ENCODE measurements around the gene MYBPC1. TPM values are rescaled to one million over a fixed set of nuclear protein-coding genes. Genes with fewer than 3 reads are reported as not detected.

Gene MYBPC1
- total RNA-seq, 5 donors from 2014 or later (not counting 1 experiment from before 2014, with no cell fraction given) = not detected

DNA sequence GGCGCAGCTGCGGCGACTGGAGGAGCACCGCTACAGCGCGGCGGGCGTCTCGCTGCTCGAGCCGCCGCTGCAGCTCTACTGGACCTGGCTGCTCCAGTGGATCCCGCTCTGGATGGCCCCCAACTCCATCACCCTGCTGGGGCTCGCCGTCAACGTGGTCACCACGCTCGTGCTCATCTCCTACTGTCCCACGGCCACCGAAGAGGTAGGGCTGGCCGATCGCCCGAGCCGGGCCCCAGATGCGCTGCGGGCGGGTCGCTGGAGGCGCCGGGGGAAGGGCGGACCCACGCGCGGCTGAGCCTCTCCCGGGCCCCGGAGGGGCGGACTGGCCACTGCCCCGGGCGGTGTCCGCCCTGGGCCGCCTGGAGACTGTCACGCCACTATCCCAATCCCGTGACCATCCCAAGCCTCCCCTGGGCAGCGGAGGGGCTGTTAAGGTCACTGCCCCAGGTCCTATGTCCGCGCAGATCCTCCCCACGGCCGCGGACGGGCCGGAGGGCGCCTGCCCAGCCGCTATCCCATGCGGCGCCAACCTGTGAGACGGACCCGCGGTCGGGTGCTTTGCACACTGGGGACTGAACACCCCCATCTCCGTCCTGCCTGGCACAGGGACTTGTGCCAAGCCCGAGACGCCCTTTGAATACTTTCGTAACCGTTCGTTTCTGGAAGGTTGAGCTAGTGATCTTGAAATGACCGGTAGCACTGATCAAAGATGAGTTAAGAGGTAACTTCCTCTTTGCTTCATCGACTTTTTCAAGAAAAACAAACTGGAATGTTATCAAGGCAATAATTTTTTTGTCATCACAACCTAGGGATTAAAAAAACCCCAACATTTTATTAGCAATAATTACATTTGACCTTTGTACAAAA is 103.4 kb downstream of the MYBPC1 start:
- no peaks in the 10 kb centered on the region for H3K36me3 Mint-ChIP-seq
- peak overlapping the region; percentile 83 to 93 (median 89) for H3K4me3 Mint-ChIP-seq
- WGBS (ENCODE audit: insufficient coverage) = under 1% methylated on average over 59 of the region's 67 CpGs
- DNase-seq = peak in 13 of 35 experiments; percentile 1 to 44 (median 6)
- no peaks in the 10 kb centered on the region for H3K9me3 Mint-ChIP-seq
- peaks cover 3 to 13% of the 10 kb centered on the region in 2 experiments for H3K4me1 ChIP-seq (ENCODE audit: control insufficient read depth in 1 of 2, extremely low read depth in 1 of 2, insufficient read depth in 2 of 2, low read length in 2 of 2)
- no peaks in the 10 kb centered on the region for H3K36me3 ChIP-seq (ENCODE audit: control insufficient read depth in 2 of 2, extremely low read depth in 1 of 2, insufficient read depth in 1 of 2, low read length in 1 of 2)
- no peaks in the 10 kb centered on the region for H3K27me3 Mint-ChIP-seq
- POLR2A ChIA-PET = no interaction called here
- CTCF ChIA-PET = interaction anchor here in 1 of 2 donors (0.8 to 1.4 kb wide), 3 partner anchors 16 to 283 kb away, joined by 3 to 4 read pairs (median 3); partner anchors contain the start of gene GNPTAB
- no peak overlapping the region for H3K27ac ChIP-seq (ENCODE audit: low read length)
- H3K4me1 Mint-ChIP-seq = peaks cover 46 to 54% (median 52%) of the 10 kb centered on the region in 3 donors
- peak; percentile 20 to 39 (median 32) for ATAC-seq (replicated peaks in 1 of 4)
- no peaks in the 10 kb centered on the region for H3K9me3 ChIP-seq
- peak overlapping the region; percentile 65 to 84 for H3K4me3 ChIP-seq (ENCODE audit: control insufficient read depth in 1 of 2, extremely low read depth in 1 of 2, low read length in 1 of 2)
- peak overlapping the region; percentile 76 to 82 for H3K27ac Mint-ChIP-seq
- no peaks in the 10 kb centered on the region for H3K27me3 ChIP-seq (replicated peaks in 1 of 2; ENCODE audit: control insufficient read depth in 2 of 2, extremely low read depth in 1 of 2, insufficient read depth in 2 of 2, low read length in 1 of 2)

DNA sequence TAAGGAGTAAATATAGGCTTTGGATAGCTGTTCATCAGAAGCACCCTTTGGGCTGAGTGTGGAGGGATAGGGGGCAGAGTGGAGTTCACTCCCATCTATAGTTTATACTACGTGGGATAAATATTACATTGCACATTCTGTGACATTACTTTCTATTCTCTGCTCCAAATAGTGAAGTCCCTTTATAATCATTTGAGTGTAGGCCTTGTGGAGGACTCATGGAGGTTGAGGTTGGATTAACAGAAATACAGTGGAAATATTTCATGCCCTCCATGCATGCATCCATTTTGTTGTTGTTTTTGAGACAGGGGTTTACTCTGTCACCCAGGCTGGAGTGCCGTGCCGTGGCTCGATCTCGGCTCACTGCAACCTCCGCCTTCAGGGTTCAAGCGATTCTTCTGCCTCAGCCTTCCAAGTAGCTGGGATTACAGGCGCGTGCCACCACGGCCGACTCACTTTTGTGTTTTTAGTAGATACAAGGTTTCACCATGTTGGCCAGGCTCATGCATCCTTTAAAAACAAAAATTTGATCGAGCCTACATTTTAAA is 104.1 kb downstream of the MYBPC1 start:
- no peaks in the 10 kb centered on the region for H3K27me3 ChIP-seq (replicated peaks in 1 of 2; ENCODE audit: control insufficient read depth in 2 of 2, extremely low read depth in 1 of 2, insufficient read depth in 2 of 2, low read length in 1 of 2)
- Mint-ChIP-seq H3K9me3 (no peaks in the 10 kb centered on the region), H3K27ac (peak overlapping the region in 1 of 2 donors; percentile 82), H3K27me3 (no peaks in the 10 kb centered on the region), H3K4me1 (peaks cover 46 to 54% (median 52%) of the 10 kb centered on the region in 3 donors), H3K36me3 (no peaks in the 10 kb centered on the region), H3K4me3 (peak overlapping the region; percentile 83 to 93 (median 89))
- CTCF ChIA-PET = interaction anchor here (0.6 to 1.4 kb wide), 4 partner anchors 15 to 284 kb away, joined by 3 to 4 read pairs (median 3); partner anchors contain the start of gene GNPTAB (in 1 of the 2)
- ATAC-seq (replicated peaks in 1 of 4) (no peak), DNase-seq (peak in 1 of 35 experiments; percentile 20)
- H3K9me3 ChIP-seq = no peaks in the 10 kb centered on the region
- no peaks in the 10 kb centered on the region for H3K36me3 ChIP-seq (ENCODE audit: control insufficient read depth in 2 of 2, extremely low read depth in 1 of 2, insufficient read depth in 1 of 2, low read length in 1 of 2)
- no peak overlapping the region for H3K27ac ChIP-seq (ENCODE audit: low read length)
- no peak overlapping the region for H3K4me3 ChIP-seq (ENCODE audit: control insufficient read depth in 1 of 2, extremely low read depth in 1 of 2, low read length in 1 of 2)
- POLR2A ChIA-PET = no interaction called here
- WGBS (ENCODE audit: insufficient coverage) = 96% methylated on average over 6 of the region's 12 CpGs
- H3K4me1 ChIP-seq (ENCODE audit: control insufficient read depth in 1 of 2, extremely low read depth in 1 of 2, insufficient read depth in 2 of 2, low read length in 2 of 2) = peaks cover 3 to 13% of the 10 kb centered on the region in 2 experiments

DNA sequence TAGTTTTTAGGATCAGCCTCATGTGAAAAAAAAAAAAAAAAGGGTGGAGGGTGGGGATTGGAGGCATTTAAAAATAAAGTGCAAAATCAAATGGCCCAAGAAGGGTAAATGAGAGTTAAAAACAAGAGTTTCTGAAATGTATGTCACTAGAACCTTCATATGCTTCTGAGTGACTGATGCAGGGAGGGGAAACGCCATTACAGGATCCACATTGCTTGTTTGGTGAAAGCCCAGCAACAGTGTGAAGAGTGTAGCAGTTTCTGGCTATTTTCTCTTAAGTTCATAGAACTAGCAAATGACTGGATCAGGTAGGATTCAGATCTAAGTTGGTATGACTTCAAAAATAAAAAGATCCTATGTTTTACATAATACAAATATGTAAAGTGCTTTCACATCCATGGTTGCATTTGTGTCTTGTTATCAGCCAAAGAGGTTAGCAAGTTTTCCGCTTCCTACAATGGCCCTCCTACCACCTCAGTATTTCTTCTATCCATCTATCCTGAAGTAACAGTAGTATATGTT is 105.6 kb downstream of the MYBPC1 start:
- peaks cover 3 to 13% of the 10 kb centered on the region in 2 experiments for H3K4me1 ChIP-seq (ENCODE audit: control insufficient read depth in 1 of 2, extremely low read depth in 1 of 2, insufficient read depth in 2 of 2, low read length in 2 of 2)
- H3K4me3 ChIP-seq (ENCODE audit: control insufficient read depth in 1 of 2, extremely low read depth in 1 of 2, low read length in 1 of 2) = no peak overlapping the region
- ChIA-PET POLR2A (no interaction called here), CTCF (interaction anchor here in 1 of 2 donors (0.7 kb wide), 1 partner anchor 43 kb away, joined by 5 read pairs; no protein-coding TSS in a partner anchor)
- no peaks in the 10 kb centered on the region for H3K9me3 ChIP-seq
- peak in 1 of 35 experiments; percentile 6 for DNase-seq
- Mint-ChIP-seq H3K4me1 (peaks cover 45 to 54% (median 49%) of the 10 kb centered on the region in 3 donors), H3K27me3 (no peaks in the 10 kb centered on the region), H3K27ac (peak overlapping the region in 1 of 2 donors; percentile 56), H3K4me3 (no peak overlapping the region), H3K36me3 (no peaks in the 10 kb centered on the region), H3K9me3 (no peaks in the 10 kb centered on the region)
- no peak overlapping the region for H3K27ac ChIP-seq (ENCODE audit: low read length)
- no CpG with 5 or more reads among the region's 2 CpGs for WGBS (ENCODE audit: insufficient coverage)
- no peaks in the 10 kb centered on the region for H3K27me3 ChIP-seq (replicated peaks in 1 of 2; ENCODE audit: control insufficient read depth in 2 of 2, extremely low read depth in 1 of 2, insufficient read depth in 2 of 2, low read length in 1 of 2)
- no peaks in the 10 kb centered on the region for H3K36me3 ChIP-seq (ENCODE audit: control insufficient read depth in 2 of 2, extremely low read depth in 1 of 2, insufficient read depth in 1 of 2, low read length in 1 of 2)
- no peak for ATAC-seq (replicated peaks in 1 of 4)

DNA sequence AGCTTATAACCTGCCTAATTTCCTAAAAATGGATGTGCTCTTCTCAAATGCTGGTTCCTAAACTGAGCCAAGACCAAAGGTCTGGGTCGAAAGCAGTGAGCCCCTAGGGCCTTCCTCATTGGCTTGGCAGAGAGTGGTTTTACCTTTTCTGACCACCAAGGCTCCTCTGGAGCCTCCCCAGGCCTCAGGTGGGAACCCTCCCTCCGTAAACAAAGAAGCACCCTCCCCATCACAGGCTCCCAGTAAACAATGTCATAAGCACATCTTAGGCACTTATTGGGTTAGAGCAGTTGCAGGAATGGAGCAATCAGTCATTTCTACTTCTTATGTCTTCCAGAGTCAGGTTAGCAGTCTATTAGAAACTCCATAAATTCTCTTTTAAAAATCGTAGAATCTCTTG is 108.7 kb downstream of the MYBPC1 start:
- H3K4me1 ChIP-seq (ENCODE audit: control insufficient read depth in 1 of 2, extremely low read depth in 1 of 2, insufficient read depth in 2 of 2, low read length in 2 of 2) = no peaks in the 10 kb centered on the region
- no CpG with 5 or more reads among the region's 3 CpGs for WGBS (ENCODE audit: insufficient coverage)
- Mint-ChIP-seq H3K27ac (no peak overlapping the region), H3K4me1 (peaks cover 37 to 51% (median 38%) of the 10 kb centered on the region in 3 donors), H3K27me3 (no peaks in the 10 kb centered on the region), H3K4me3 (no peak overlapping the region), H3K9me3 (no peaks in the 10 kb centered on the region), H3K36me3 (no peaks in the 10 kb centered on the region)
- H3K4me3 ChIP-seq (ENCODE audit: control insufficient read depth in 1 of 2, extremely low read depth in 1 of 2, low read length in 1 of 2) = no peak overlapping the region
- ChIA-PET POLR2A (no interaction called here), CTCF (interaction anchor here in 1 of 2 donors (0.5 kb wide), 1 partner anchor 1391 kb away, joined by 3 read pairs; no protein-coding TSS in a partner anchor)
- no peak for ATAC-seq (replicated peaks in 1 of 4)
- no peaks in the 10 kb centered on the region for H3K36me3 ChIP-seq (ENCODE audit: control insufficient read depth in 2 of 2, extremely low read depth in 1 of 2, insufficient read depth in 1 of 2, low read length in 1 of 2)
- H3K27ac ChIP-seq (ENCODE audit: low read length) = no peak overlapping the region
- no peak for DNase-seq
- H3K9me3 ChIP-seq = no peaks in the 10 kb centered on the region
- H3K27me3 ChIP-seq (replicated peaks in 1 of 2; ENCODE audit: control insufficient read depth in 2 of 2, extremely low read depth in 1 of 2, insufficient read depth in 2 of 2, low read length in 1 of 2) = no peaks in the 10 kb centered on the region

DNA sequence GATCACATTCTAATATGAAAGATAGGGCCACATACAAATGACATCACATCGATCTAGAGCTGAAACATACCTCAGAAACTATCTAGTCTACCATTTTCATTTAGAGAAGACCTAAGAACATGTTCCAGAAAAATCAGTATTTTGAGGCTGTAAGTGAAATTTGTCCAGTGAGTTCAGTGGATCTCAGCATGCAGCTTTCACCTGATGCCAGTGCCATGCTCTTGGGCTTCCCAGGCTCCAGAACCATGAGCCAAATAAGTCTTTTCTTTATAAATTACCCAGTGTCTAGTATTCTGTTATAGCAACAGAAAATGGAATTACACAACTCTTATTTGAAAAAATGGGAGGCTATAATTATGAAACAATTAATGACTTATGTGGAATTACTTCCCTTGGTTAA is 111.6 kb downstream of the MYBPC1 start:
- Mint-ChIP-seq H3K36me3 (no peaks in the 10 kb centered on the region), H3K27ac (no peak overlapping the region), H3K9me3 (no peaks in the 10 kb centered on the region), H3K4me1 (peaks cover 25 to 32% (median 31%) of the 10 kb centered on the region in 3 donors), H3K4me3 (no peak overlapping the region), H3K27me3 (no peaks in the 10 kb centered on the region)
- H3K27ac ChIP-seq (ENCODE audit: low read length) = no peak overlapping the region
- ATAC-seq (replicated peaks in 1 of 4) = no peak
- POLR2A ChIA-PET = interaction anchor here in 1 of 2 donors (0.6 kb wide), 1 partner anchor 168 kb away, joined by 10 read pairs; no protein-coding TSS in a partner anchor
- H3K36me3 ChIP-seq (ENCODE audit: control insufficient read depth in 2 of 2, extremely low read depth in 1 of 2, insufficient read depth in 1 of 2, low read length in 1 of 2) = no peaks in the 10 kb centered on the region
- no peak overlapping the region for H3K4me3 ChIP-seq (ENCODE audit: control insufficient read depth in 1 of 2, extremely low read depth in 1 of 2, low read length in 1 of 2)
- no peaks in the 10 kb centered on the region for H3K27me3 ChIP-seq (replicated peaks in 1 of 2; ENCODE audit: control insufficient read depth in 2 of 2, extremely low read depth in 1 of 2, insufficient read depth in 2 of 2, low read length in 1 of 2)
- WGBS (ENCODE audit: insufficient coverage) = no CpG with 5 or more reads among the region's 1 CpG
- no peak for DNase-seq
- CTCF ChIA-PET = interaction anchor here in 1 of 2 donors (0.9 kb wide), 1 partner anchor 36 kb away, joined by 3 read pairs; no protein-coding TSS in a partner anchor
- no peaks in the 10 kb centered on the region for H3K4me1 ChIP-seq (ENCODE audit: control insufficient read depth in 1 of 2, extremely low read depth in 1 of 2, insufficient read depth in 2 of 2, low read length in 2 of 2)
- no peaks in the 10 kb centered on the region for H3K9me3 ChIP-seq

DNA sequence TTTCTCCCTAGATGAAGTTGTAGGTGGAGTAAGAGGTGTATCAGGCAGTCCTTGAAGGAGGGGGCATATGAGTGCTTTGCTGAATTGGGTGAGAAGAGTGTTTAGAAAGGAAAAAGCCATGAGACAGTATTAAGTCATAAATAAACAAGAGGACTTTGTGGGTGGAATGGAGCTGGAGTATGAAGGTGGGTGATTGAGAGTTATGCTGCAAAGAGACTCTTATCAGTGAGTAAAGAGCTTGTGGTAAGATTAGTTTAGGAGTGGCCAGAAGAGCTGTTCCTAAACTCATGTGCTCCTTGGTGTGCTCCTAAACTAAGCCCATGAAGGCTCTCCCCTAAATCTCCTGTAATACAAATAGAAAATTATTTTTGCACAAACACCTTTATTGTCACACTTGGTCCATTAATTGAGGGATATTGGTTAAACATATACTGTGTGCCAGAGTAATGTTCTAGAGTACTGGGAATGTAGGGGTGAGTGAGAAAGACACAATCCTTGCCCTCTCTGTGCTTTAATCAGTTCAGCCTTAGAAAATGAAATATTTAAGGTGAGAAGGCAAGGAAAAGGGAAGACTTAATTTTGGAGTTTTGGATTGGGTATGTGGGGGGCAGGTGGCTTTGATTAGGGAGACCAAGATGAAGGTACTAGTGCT is 112.5 kb downstream of the MYBPC1 start:
- no peak overlapping the region for H3K27ac Mint-ChIP-seq
- no peaks in the 10 kb centered on the region for H3K36me3 ChIP-seq (ENCODE audit: control insufficient read depth in 2 of 2, extremely low read depth in 1 of 2, insufficient read depth in 1 of 2, low read length in 1 of 2)
- H3K27ac ChIP-seq (ENCODE audit: low read length) = no peak overlapping the region
- H3K4me1 Mint-ChIP-seq = peaks cover 22 to 26% (median 25%) of the 10 kb centered on the region in 3 donors
- H3K36me3 Mint-ChIP-seq = no peaks in the 10 kb centered on the region
- POLR2A ChIA-PET = no interaction called here
- ATAC-seq (replicated peaks in 1 of 4) (no peak), DNase-seq (no peak)
- no peak overlapping the region for H3K4me3 ChIP-seq (ENCODE audit: control insufficient read depth in 1 of 2, extremely low read depth in 1 of 2, low read length in 1 of 2)
- CTCF ChIA-PET = interaction anchor here in 1 of 2 donors (0.6 kb wide), 1 partner anchor 30 kb away, joined by 3 read pairs; no protein-coding TSS in a partner anchor
- H3K9me3 Mint-ChIP-seq = no peaks in the 10 kb centered on the region
- no peaks in the 10 kb centered on the region for H3K9me3 ChIP-seq
- H3K27me3 ChIP-seq (replicated peaks in 1 of 2; ENCODE audit: control insufficient read depth in 2 of 2, extremely low read depth in 1 of 2, insufficient read depth in 2 of 2, low read length in 1 of 2) = no peaks in the 10 kb centered on the region
- no peaks in the 10 kb centered on the region for H3K27me3 Mint-ChIP-seq
- H3K4me3 Mint-ChIP-seq = no peak overlapping the region
- H3K4me1 ChIP-seq (ENCODE audit: control insufficient read depth in 1 of 2, extremely low read depth in 1 of 2, insufficient read depth in 2 of 2, low read length in 2 of 2) = no peaks in the 10 kb centered on the region
